Measurements from ENCODE around the gene PATJ.
"Not testable (repeated sequence)": the region's sequence is repeated elsewhere in the genome, so short reads cannot be mapped to it uniquely, and the experiment has no call there.

The PATJ gene

DNA sequence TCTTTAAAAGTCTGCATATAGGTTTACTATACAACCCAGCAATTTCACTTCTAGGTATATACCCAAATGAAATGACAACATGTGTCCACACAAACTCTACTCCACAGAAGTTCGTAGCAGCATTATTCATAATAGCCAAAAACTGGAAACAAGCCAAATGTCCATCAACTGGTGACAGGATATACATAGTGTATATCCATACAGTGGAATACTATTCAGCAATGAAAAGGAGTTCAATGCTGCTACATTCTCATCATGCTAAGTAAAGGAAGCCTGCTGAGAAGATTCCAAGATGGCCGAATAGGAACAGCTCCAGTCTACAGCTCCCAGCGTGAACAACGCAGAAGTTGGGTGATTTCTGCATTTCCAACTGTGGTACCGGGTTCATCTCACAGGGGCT, 200.6 kb downstream of the PATJ start:
- DNase-seq (ENCODE audit: low read depth): no peak

DNA sequence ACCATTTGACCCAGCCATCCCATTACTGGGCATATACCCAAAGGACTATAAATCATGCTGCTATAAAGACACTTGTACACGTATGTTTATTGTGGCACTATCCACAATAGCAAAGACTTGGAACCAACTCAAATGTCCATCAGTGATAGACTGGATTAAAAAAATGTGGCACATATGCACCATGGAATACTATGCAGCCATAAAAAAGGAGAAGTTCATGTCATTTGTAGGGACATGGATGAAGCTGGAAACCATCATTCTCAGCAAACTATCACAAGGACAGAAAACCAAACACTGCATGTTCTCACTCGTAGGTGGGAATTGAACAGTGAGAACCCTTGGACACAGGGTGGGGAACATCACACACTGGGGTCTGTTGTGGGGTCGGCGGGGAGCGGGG, 206.4 kb downstream of the PATJ start:
- DNase-seq (ENCODE audit: low read depth): not testable (repeated sequence)

DNA sequence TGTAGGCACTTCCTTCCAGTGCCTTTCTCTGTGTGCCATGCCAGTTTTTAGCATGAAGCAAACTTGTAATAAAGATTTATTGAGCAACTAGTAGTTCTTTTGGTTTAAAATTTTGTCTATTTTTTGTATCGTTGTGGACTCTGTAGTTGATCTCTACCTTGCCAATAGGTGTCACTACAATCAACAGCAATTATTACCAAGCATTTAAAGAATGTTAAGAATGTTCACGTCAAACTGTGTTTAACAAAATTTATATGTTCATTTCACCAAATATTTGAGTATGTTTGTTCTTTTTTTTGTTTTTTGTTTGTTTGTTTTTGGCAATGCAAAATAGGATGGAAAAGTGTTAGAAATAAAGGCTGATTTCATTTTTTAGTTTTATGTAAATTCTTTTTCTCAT, 208.1 kb downstream of the PATJ start:
- no peak for DNase-seq (ENCODE audit: low read depth)

DNA sequence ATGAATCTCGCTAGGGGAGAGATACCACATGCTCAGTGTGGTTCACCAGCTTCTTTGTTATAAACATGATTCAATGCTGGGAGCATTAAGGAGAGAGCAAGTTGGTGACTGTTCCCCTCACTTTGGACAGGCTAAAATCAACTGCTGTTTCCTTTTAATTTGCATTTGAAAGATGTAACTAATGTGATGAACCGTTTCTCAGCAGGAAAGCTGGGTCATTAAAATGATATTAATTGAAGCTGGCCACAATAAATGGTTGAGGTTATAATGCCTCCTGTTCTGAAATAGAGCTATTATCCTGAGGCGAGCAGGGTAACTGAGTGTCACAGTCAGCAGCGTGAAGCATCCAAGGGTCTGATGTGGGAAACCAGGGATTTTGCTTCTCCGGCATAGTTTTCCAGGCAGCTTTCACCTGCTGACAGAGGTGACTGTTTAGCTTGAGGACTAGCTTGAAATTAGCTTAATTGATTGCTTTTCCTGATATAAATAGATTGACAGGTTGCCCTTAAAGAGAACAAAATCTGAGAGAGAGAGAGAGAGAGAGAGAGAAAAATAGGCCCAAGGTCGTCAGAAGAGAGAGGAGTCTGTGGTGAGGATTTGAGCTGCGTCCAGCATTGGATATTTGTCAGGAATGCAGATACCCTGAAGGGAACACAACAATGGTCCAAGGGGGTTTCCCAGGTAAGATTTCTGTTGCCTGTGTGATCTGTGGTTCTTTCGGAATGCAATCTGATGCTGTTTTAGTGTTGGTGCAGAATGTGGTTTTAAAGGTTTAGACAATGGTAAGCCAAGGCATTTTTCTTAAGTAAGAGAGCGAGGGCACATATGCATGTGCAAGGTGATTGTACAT, 209.7 kb downstream of the PATJ start:
- no peak for DNase-seq (ENCODE audit: low read depth)

DNA sequence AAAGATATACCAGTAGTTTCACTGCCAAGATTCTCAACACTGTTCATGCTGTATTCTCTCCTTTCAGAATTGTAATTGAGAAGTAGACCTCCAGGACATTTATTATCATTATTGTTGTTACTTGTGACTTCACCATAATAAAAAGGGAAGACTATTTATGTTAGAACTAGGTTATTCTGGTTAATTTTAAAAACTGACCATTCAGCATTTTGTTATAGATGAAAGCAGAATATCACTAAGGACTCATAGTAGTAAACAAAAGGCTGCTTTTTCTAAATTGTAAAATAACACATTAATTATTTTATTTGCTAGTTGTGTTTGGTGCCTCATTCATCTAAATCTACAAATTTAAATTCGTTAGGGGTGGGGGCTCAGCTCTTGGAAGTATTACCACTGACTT, 210.4 kb downstream of the PATJ start:
- no peak for DNase-seq (ENCODE audit: low read depth)

DNA sequence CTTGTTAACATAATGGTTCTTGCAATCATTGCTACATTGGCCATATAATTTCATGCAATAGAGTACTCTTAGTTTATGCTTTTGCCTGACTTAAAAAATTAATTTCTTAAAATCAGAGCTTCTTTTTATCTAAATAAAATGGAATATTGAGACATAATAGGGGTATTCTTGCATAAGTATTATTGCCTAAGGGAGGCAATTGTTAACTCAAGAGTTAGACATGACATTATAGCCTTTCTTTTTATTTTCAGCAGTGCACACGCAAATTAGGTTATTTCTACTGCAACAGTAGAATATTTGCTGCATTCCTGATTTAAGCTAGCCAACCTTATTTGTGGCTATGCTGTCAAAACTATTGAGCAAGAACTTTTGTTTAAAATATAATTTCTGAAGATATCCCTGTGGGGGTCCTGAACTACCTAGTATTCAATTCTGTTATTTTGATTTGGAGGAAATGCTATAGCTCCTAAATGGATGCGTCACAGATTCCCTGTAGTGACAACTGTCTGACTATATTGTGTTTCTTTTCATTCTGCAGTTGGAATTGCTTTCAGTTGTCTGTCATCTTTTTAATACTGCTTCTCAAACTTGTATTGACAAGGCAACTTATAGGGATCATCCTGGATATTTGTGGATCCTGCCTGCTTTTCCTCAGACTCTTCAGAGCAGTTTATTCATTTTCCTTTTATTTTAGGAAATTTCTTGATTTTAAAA, 211.0 kb downstream of the PATJ start:
- DNase-seq (ENCODE audit: low read depth): no peak

DNA sequence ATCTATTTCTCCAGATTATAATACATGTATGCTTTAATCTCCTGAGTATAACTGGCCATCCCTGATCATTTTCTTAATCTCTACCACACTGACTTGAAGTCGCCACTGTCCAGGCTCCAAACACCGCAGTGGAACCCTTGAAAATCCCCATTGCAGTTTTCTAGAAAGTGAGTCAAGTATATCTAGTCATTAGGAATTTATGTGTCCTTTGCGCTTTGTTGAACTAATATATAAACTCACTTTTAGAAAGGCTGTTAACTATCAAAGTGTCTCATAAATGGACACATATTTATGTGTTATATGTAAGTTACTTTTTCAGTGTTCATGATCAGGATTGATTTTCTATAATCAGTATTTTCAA, 211.5 kb downstream of the PATJ start:
- no peak for DNase-seq (ENCODE audit: low read depth)

DNA sequence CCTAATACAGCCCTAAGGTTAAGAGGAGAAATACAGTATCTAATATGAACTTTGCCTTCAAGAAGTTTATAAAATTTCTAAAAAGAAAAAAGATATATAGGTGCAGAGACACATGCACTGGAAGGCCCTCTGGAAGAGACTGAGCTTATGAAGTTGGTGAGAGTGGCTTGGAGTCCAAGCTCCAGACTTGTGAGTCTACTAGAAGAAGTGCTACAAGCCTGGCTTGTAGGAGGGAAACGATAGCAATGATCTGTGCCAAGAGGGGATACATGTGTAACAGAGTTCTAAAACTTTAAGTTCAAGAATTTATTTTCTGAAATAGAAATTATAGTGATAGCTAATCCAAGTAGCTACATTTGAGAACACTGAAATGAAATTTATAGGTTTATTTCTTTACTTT, 213.0 kb downstream of the PATJ start:
- no peak for DNase-seq (ENCODE audit: low read depth)

DNA sequence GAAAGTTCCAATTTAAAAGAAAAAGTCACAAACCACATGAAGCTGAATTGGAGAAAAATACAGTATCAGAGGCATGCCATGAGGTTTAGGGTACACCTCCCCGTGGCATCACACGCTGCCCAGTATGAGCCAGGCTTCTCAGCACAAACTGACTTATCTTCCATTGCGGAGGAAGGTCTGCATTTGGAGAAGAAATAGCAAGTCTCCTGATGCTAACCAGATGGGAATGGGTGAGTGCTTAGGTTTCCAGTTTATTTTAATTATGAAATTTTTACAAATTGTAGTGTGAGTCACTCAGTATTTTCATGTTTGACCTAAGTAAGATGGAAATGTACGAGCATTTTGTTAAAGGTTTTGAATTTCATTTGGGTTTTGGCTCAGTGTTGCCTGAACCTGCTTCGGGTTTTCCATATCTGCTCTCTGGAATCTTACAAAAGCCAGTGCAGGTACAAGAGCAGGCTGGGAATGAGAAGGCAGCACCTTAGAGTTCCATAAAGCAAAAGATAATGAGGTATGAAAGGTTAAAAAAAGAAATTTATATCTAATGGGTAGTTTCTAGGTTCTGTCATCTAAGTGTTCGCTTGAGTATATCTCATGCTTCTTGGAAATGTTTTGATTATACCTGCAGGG, 213.9 kb downstream of the PATJ start:
- no peak for DNase-seq (ENCODE audit: low read depth)

DNA sequence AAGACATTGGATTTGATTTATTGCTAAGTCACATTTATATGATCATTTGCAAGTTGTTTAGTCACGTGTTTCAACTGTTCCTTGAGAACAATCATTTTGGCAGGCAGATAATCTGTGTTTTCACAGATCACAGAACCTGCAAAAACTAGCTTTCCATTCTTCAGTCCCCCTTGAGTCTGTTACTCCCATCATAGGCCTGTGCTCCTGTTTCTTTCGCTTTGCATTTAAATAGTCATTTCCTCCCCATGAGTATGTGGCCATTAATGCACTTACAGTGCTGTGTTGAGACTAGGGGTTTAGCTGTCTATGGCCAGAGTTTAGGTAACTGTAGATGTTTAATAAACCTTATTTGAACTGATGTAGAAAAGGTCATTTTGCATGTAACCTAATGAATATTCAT, 214.5 kb downstream of the PATJ start:
- DNase-seq (ENCODE audit: low read depth): no peak

DNA sequence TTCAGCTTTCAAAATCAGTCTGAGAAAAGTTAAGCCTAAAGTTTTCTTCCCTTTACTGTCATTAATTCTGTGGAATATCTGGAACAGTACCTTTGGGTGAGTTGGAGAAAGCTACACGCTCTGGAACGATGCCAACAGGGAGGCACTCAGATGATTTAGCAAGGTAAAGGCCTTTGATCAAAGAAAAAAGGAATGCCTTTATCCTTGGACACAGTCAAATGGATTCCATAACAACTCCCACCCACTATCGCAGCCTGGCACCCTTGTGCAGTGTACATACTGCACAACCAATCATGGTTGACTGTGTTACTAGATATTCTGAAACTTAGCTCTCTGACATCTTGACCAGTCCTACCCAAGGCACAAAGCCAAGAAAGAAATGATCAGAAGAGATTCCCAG, 218.7 kb downstream of the PATJ start:
- DNase-seq (ENCODE audit: low read depth): no peak

DNA sequence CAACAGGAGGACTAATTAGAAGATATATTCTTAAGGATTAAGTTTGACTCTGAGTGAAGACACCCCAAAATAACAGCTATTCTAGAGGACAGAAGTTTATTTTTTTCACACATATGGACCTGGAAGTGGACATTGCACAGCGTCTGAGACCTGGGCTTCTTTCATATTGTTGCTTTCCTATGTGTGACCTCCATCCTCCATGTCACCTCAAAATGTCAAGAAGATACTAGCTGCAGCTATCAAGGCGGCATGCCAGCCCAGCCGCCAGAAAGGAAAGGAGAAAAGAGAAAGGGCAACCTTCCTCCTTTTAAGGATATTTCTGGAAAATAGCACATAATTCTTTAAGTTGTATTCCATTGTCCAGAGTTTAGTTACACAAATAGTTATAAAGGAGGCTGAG, 220.4 kb downstream of the PATJ start:
- DNase-seq (ENCODE audit: low read depth): no peak

DNA sequence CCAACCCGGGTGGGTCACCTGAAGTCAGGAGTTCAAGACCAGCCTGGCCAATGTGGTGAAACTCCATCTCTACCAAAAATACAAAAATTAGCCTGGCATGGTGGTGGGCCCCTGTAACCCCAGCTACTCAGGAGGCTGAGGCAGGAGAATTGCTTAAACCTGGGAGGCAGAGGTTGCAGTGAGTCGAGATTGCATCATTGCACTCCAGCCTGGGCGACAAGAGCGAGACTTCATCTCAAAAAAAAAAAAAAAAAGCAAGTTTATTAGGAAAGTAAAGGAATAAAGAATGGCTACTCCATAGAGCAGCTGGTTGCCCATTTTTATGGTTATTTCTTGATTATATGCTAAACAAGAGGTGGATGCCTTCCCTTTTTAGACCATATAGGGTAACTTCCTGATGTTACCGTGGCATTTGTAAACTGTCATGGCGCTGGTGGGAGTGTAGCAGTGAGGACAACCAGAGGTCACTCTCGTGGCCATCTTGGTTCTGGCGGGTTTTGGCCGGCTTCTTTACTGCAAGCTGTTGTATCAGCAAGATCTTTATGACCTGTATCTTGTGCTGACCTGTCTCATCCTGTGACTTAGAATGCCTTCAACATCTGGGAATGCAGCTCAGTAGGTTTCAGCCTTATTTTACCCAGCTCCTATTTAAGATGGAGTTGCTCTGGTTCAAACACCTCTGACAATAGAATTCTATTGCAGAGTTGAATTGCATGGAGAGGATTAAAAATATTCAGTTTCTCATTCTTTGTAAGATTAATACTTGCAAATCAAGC, 224.4 kb downstream of the PATJ start:
- DNase-seq (ENCODE audit: low read depth): not testable (repeated sequence)

DNA sequence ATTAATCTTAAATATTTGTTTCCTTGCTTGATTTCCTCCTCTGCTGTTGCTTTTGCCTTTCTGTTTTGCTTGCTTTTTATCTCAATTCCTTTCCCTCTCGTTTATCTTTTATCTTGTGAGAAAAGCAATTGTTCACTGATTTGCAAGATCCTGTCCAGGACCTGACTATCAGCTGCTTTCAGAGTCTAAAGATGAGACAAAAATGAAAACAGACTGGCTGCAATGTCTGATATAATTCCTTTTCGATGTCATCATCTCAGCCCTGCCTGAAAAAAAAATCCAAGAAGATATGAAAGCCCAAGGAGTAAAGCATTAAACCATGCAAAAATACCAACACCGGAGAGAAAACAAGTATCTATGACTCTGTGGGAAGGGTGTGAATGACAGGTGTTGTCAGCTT, 225.5 kb downstream of the PATJ start:
- DNase-seq (ENCODE audit: low read depth): no peak

DNA sequence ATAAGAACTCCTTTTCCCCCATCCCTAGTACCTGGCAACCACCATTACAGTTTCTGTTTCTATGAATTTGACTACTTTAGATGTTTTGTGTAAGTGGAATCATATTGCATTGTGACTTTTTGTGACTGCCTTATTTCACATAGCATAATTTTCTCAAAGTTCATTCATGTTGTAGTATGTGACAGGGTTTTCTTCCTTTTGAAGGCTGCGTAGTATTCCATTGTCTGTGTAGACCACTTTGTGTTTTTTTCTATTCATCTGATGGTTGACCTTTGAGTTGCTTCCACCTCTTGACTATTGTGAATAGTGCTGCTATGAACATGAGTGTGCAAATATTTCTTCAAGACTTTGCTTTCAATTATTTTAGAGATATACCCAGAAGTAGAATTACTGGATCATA, 226.6 kb downstream of the PATJ start:
- DNase-seq (ENCODE audit: low read depth): no peak

DNA sequence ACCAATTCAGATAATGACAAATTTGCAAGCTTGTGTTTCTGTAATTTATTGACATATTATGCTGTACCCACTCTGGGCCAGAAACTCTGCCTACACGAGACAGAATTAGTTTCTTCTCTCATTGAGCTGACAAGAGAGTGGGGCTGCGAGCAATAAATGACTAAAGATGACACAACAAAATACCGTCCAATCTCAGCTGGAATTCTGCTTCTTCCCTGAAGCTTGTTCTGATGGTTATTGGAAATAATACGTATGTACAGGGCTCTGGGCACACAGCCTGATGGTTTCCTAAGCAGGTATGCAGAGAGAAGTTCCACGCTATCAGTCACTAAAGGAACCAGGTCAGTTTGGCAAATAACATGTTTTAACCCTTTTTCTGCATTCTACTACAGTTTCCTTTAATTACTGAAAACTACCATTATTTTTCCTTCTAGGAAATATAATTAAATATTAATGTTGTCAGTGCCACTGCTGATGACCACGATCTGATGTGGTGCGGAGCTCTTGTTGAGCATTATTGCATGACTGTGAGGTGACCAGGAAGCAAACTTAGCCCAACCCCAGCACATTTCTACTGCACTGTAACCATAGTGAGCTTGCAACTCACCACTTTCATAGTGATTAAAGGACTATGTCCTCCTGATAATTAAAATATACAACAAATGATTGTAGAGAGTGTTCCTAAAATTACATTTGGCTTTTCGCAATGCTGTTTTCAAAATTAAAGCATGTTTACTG, 231.0 kb downstream of the PATJ start:
- no peak for DNase-seq (ENCODE audit: low read depth)

DNA sequence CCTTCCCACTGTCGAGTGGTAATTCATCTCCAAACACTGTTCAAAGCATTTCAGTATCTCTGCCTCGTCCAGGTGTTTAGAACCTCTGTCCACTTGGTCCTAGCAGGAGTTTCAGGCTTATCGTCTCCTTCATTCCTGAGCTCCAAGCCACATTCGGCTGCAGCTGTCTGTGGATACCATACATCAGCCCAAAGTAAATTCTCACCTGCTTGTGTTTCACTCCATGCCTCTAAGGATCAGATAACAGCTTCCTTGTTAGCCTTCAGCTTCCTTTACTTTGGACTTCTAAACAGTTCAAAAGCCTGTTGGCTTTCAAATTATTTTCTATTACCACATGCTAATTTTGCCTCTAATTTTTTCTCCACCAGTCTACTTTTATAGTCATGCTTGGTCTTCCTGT, 233.4 kb downstream of the PATJ start:
- DNase-seq (ENCODE audit: low read depth): no peak

DNA sequence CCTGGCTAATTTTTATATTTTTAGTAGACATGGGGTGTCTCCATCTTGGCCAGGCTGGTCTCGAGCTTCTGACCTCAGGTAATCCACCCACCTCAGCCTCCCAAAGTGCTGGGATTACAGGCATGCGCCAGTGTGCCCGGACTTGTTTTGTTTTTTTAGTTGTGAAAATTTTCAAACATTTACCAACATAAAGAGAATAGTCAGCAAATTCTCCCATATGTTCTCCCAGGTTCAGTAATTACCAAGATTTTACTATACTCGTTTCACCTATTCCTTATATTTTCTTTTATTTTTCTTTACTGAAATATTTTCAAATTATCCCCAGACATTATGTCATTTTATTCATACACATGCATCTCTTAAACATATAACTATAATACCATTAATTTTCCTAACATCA, 234.3 kb downstream of the PATJ start:
- no peak for DNase-seq (ENCODE audit: low read depth)

DNA sequence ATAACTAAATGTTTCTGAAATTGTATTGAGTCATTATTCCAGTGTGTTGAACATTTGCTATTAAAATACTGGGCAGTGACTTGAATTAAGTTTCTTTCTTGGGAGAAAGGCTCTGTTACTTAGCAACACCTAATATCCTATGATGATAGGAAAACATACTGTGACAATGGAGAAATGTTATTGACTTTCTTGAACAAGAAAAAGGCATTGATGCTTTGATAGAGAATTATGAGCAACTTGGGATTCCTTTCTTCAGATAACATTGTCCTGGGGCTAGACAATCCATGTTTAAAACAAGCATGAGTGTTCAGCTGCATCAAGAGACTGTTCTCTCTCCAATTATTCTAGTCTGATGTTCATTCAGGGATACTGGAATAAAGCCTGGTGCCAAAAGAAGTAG, 236.5 kb downstream of the PATJ start:
- DNase-seq (ENCODE audit: low read depth): no peak

DNA sequence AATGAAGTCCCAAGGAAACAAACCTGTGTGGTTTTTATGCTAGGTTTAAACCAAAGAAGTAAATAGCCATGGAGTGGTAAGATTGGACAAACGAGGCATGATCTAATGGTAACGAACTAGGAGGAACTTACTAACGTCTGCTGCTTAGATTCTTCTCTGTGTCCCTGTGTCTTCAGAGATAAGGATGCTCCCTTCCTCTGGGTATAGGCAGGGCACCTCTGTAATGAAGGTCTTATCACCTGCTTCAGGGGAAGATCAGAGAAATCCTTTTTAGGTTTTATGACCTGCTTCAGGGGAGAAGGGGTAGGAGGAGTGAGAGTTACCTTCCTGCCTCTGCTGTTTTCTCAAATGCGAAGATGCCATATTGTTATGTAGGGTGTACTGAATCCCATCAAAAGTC, 237.4 kb downstream of the PATJ start:
- no peak for DNase-seq (ENCODE audit: low read depth)

DNA sequence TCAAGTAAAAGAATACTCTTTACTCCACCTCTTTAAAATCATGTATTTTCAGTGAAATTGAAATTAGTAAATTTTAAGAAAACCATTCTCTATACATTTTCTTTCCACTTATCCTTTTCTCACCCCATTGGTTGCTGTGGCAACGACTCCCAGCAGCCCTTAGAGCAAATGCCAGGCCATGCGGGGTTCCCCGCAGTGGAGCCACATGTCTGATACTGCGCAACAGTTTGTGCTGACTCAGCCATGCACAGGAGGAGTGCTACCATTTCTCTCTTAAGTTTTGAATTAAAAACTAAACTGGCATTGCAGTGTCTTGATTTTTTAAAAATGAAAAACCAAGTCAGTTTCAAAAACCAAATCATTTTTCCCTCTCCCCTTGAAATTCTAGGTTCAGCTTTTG, 238.3 kb downstream of the PATJ start:
- DNase-seq (ENCODE audit: low read depth): no peak

Measured in activated T-cell treated with anti-CD3 and anti-CD28 coated beads for 1 hour (primary cell).